GM12873 (cell line): Measurements from ENCODE around the gene RCBTB2.
A peak's percentile ranks its signal among the peaks of the same experiment; 100 is the strongest.

ENCODE experiments used
- TF ChIP-seq, protein P1 (sequence below): IDR thresholded peaks from 2 replicates; pipeline ENCODE4 v1.5.1; 2012; ENCODE audit warnings: low read depth, mild to moderate bottlenecking, moderate library complexity, low read length, control low read depth; ENCODE audit not compliant: insufficient read depth; ENCODE audit errors: missing control alignments

The RCBTB2 gene

DNA sequence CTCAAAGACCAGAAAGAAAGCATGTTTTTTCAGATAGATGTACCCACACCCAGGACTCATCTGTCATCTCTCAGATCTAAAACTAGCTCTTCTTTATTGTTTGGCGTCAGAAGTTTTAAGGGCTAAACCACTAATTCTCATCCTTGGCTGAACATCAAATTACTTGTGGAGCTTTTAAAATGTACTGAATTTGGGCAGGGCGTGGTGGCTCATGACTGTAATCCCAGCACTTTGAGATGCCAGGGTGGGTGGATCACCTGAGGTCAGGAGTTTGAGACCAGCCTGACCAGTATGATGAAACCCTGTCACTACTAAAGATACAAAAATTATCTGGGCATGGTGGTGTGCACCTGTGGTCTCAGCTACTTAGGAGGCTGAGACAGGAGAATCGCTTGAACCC lies 47.4 kb downstream of the RCBTB2 start:
- TF ChIP-seq, protein P1, sequence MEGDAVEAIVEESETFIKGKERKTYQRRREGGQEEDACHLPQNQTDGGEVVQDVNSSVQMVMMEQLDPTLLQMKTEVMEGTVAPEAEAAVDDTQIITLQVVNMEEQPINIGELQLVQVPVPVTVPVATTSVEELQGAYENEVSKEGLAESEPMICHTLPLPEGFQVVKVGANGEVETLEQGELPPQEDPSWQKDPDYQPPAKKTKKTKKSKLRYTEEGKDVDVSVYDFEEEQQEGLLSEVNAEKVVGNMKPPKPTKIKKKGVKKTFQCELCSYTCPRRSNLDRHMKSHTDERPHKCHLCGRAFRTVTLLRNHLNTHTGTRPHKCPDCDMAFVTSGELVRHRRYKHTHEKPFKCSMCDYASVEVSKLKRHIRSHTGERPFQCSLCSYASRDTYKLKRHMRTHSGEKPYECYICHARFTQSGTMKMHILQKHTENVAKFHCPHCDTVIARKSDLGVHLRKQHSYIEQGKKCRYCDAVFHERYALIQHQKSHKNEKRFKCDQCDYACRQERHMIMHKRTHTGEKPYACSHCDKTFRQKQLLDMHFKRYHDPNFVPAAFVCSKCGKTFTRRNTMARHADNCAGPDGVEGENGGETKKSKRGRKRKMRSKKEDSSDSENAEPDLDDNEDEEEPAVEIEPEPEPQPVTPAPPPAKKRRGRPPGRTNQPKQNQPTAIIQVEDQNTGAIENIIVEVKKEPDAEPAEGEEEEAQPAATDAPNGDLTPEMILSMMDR = no peak

DNA sequence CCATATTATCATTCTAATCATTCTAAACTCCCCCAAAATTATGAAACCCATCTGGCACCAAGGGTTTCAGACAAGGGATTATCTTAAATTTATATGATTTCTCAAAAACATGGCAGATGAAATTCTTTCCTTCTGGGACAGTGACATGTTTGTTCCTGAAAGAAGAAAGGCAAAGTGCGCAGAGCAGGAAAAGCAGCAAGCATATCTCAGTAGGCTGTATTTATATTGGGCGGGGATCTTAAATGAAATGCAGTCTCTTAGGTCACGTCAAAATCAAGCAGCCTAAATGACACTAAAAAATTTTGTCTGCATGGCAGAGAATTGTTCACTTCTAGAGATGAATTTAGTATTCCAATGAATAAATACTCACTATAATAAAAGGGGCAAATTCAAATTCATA lies 49.3 kb downstream of the RCBTB2 start:
- TF ChIP-seq, protein P1 = no peak

DNA sequence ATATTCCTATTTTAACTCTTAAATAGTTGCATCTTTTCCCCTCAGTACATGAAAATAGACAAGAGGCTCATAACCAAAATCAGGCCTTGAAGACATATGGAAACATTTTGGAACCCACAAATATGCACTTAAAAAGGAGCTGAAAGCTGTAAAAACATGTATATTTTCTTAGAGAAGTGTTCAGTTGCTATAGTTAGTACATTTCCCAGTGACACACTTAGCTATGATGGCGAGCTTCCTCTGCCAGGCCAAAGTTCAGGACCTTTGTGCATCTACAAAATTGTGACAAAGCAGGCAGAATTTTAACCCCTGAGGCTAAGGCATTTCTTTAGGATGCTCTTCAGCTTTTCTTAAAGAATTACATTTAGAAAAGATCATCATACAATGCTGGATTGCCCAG lies 54.5 kb downstream of the RCBTB2 start:
- TF ChIP-seq, protein P1 = no peak

DNA sequence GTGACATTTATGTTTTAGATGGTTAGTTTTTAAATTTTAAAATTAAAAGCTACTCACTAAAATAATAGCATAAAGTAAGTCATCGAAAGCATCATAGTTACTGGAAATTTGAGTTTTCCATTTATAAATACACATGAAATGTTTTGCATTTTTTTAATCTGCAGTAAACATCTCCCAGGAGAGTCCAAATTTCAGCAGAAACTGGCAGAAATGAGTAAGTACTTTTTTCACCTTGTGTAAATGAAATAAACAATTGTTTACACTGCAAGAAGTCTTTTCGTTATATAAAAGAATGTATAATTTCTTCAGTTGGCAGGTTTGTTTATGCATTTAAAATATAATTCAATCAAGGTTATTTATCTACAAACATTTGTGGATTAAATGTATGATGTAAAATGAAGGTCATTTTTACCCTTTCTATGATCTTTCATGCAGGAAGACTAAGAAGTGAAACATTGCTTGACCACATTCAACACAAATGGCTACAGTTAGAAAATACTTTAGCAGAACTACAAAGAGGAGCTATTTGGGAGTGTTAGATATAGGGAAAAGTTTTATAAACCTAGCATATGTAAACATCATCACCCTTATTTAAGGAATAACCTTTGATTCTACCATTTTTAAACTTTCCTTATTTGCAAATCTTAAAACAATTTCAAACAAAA lies 55.6 kb downstream of the RCBTB2 start:
- TF ChIP-seq, protein P1 = no peak

DNA sequence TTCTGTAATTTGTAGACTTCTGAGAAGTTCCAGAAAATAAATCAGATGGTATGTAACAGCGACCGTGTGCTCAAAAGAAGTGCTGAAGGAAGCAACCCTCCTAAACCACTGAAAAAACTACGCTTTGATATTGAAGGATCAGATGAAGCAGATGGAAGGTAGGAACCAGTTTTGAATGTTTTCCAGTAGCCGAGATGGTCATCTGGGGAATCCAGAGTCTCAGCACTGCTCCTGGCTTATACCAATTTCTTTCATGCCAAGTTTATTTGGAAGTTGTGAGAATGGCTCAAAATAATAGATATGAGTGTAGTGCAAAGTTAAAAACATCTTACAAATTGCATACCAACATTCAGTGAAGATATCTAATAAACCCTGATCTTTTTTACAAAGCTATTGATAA lies 56.2 kb downstream of the RCBTB2 start:
- TF ChIP-seq, protein P1 = no peak

DNA sequence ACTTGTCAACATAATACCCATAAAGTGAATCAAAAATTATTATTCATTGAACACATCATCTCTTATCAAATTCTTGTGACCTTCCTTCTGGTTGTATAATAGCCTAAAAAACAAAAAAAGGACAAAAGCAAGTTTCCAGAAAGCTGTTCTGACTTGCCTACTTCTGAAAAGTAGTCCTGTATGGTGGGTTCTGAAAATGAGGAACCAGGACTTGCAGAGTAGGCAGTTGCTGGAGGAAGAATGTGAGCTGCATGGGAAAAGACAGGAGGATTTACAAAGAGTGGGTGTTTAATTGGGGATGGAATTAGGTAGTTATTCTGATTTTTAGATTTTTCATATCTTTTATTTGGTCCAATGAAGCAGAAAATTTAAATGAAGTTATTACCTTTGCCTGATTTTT lies 56.7 kb downstream of the RCBTB2 start:
- TF ChIP-seq, protein P1 = no peak

DNA sequence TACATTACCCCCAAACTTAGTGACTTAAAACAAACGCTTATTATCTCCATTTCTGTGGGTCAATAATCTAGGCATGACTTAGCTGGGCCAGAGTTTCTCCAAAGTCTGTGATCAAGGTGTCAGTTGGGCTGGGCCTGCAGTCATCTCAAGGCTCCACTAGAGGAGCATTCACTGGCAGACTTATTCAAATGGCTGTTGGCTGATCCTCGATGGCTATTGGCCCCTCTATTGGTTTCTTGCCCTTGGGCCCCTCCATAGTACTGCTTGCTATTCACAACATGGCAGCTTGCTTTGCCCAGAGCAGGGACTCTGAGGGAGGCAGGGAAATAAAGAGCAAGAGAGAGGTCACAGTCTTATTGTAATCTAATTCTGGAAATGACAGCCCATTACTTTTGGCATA lies 57.6 kb downstream of the RCBTB2 start:
- TF ChIP-seq, protein P1 = peak; percentile 18
